ENCODE data around the gene NLGN1. TPM values are rescaled to one million over a fixed set of nuclear protein-coding genes. Genes with fewer than 3 reads are reported as not detected.

The NLGN1 gene
- total RNA-seq, 1 donor from 2014 or later: 20.4 TPM

- no peak for DNase-seq (ENCODE audit: low read depth)
These were observed 585.8 kb downstream of the NLGN1 start for GRCh38 chr3:173983343-173983742.

- DNase-seq (ENCODE audit: low read depth): no peak
These were observed 589.4 kb downstream of the NLGN1 start for GRCh38 chr3:173986861-173987410.

GRCh38 chr3:173988909-173989308 is 591.4 kb downstream of the NLGN1 start:
- no peak for DNase-seq (ENCODE audit: low read depth)

GRCh38 chr3:173992416-173992815 is 594.9 kb downstream of the NLGN1 start:
- no peak for DNase-seq (ENCODE audit: low read depth)

GRCh38 chr3:173993299-173993698 is 595.8 kb downstream of the NLGN1 start:
- DNase-seq (ENCODE audit: low read depth): peak; percentile 69

GRCh38 chr3:174000675-174001074 is 603.1 kb downstream of the NLGN1 start:
- DNase-seq (ENCODE audit: low read depth): no peak

- peak; percentile 11 for DNase-seq (ENCODE audit: low read depth)
These were observed 605.0 kb downstream of the NLGN1 start for GRCh38 chr3:174002543-174002942.

GRCh38 chr3:174010907-174011306 is 613.4 kb downstream of the NLGN1 start:
- no peak for DNase-seq (ENCODE audit: low read depth)

GRCh38 chr3:174016186-174016585 is 618.6 kb downstream of the NLGN1 start:
- peak; percentile 41 for DNase-seq (ENCODE audit: low read depth)

- DNase-seq (ENCODE audit: low read depth): no peak
These were observed 622.6 kb downstream of the NLGN1 start for GRCh38 chr3:174020156-174020555.

GRCh38 chr3:174023421-174023820 is 625.9 kb downstream of the NLGN1 start:
- DNase-seq (ENCODE audit: low read depth): no peak

- DNase-seq (ENCODE audit: low read depth): no peak
These were observed 631.1 kb downstream of the NLGN1 start for GRCh38 chr3:174028673-174029072.

GRCh38 chr3:174035328-174035886 is 637.9 kb downstream of the NLGN1 start:
- DNase-seq (ENCODE audit: low read depth): peak; percentile 1

- DNase-seq (ENCODE audit: low read depth): no peak
These were observed 648.8 kb downstream of the NLGN1 start for GRCh38 chr3:174046311-174046710.

GRCh38 chr3:174049472-174049871 is 651.9 kb downstream of the NLGN1 start:
- no peak for DNase-seq (ENCODE audit: low read depth)

GRCh38 chr3:174051191-174051590 is 653.6 kb downstream of the NLGN1 start:
- no peak for DNase-seq (ENCODE audit: low read depth)

- no peak for DNase-seq (ENCODE audit: low read depth)
These were observed 661.3 kb downstream of the NLGN1 start for GRCh38 chr3:174058804-174059203.

- DNase-seq (ENCODE audit: low read depth): no peak
These were observed 662.9 kb downstream of the NLGN1 start for GRCh38 chr3:174060431-174060830.

GRCh38 chr3:174061162-174061561 is 663.6 kb downstream of the NLGN1 start:
- DNase-seq (ENCODE audit: low read depth): no peak

- no peak for DNase-seq (ENCODE audit: low read depth)
These were observed 664.2 kb downstream of the NLGN1 start for GRCh38 chr3:174061731-174062130.

GRCh38 chr3:174062923-174063322 is 665.4 kb downstream of the NLGN1 start:
- peak; percentile 11 for DNase-seq (ENCODE audit: low read depth)

GRCh38 chr3:174068035-174068434 is 670.5 kb downstream of the NLGN1 start:
- no peak for DNase-seq (ENCODE audit: low read depth)

- no peak for DNase-seq (ENCODE audit: low read depth)
These were observed 675.1 kb downstream of the NLGN1 start for GRCh38 chr3:174072675-174073074.

GRCh38 chr3:174083706-174084105 is 686.2 kb downstream of the NLGN1 start:
- DNase-seq (ENCODE audit: low read depth): no peak
